Muscle of leg (tissue), 11 donors: ENCODE measurements around the gene TFPI. TPM values are rescaled to one million over a fixed set of nuclear protein-coding genes. Genes with fewer than 3 reads are reported as not detected.

Source experiments
- DNase-seq: peaks from one replicate; pipeline ENCODE4 v3.0.0; 2013
- H3K27ac ChIP-seq: one replicate; pipeline ENCODE4 v1.5.1; 2013; ENCODE audit warnings: mild to moderate bottlenecking, low read length, control low read depth
- H3K27me3 ChIP-seq: one replicate; pipeline ENCODE4 v1.6.1; 2013; ENCODE audit warnings: low read length; ENCODE audit not compliant: control insufficient read depth, insufficient read depth
- H3K36me3 ChIP-seq: one replicate; pipeline ENCODE4 v1.6.1; 2013; ENCODE audit warnings: low read length; ENCODE audit not compliant: control insufficient read depth, insufficient read depth
- H3K4me1 ChIP-seq: one replicate; pipeline ENCODE4 v1.6.1; 2013; ENCODE audit warnings: low read length; ENCODE audit not compliant: control insufficient read depth, insufficient read depth
- H3K4me3 ChIP-seq: one replicate; pipeline ENCODE4 v1.5.1; 2013; ENCODE audit warnings: low read length, control low read depth
- H3K9me3 ChIP-seq: replicated peaks from 2 replicates; pipeline ENCODE4 v1.6.1; 2013; ENCODE audit warnings: low read depth, low read length; ENCODE audit not compliant: control insufficient read depth
- WGBS: methylation state at CpG from one replicate; pipeline ENCODE4 v1.1.5; 2013; ENCODE audit warnings: missing lambda C conversion rate; ENCODE audit not compliant: insufficient coverage; 5-methylcytosine and 5-hydroxymethylcytosine counted together
- polyA plus RNA-seq, 8 donors: library from polyadenylated mRNA; unstranded; fragments of 120-200 nt; gene quantifications; one replicate each; pipeline versions ENCODE4 v1.2.1 to v1.2.3, GENCODE V29; 2013; ENCODE audit warnings: inconsistent platforms in 1 of 8, low replicate concordance in 1 of 8; ENCODE audit not compliant: insufficient read length in 8 of 8, insufficient read depth in 1 of 8
- total RNA-seq: library from RNA; stranded (reverse); fragments of 120-200 nt; gene quantifications from one replicate; pipeline ENCODE4 v1.2.4, GENCODE V29; 2013

Gene TFPI
- total and polyA plus RNA-seq, 9 donors = 36.3 to 74.0 (median 52.1) TPM

DNA sequence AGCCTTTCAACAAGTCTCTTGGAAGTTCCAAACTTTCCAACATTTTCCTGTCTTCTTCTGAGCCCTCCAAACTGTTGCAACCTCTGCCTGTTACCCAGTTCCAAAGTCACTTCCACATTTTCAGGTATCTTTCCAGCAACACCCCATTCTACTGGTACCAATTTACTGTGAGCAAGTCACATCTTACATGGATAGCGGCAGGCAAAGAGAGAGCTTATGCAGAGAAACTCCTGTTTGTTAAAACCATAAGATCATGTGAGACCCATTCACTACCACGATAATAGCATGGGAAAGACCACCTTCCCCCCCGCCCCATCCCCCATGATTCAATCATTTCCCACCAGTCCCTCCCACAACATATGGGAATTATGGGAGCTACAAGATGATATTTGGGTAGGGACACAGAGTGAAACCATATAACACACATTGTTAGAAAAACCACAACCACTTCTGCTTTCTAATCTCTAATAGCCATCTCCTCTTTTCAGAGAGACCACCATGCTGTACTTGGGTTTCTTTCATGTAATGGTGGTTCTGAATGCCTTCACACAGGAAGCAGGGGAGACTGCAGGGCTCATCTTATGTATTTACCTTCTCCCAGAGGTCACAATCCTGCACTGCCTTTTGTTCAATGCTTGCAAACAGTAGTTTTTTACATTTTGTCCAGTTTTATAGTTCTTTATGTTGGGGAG is 60.2 kb downstream of the TFPI start:
- DNase-seq = no peak
- no peaks in the 10 kb centered on the region for H3K4me1 ChIP-seq
- H3K27ac ChIP-seq = no peak overlapping the region
- no peaks in the 10 kb centered on the region for H3K27me3 ChIP-seq
- WGBS = 100% methylated on average over 1 of the region's 3 CpGs
- H3K4me3 ChIP-seq = no peak overlapping the region
- peaks cover 8% of the 10 kb centered on the region for H3K36me3 ChIP-seq
- peaks cover 2% of the 10 kb centered on the region for H3K9me3 ChIP-seq

DNA sequence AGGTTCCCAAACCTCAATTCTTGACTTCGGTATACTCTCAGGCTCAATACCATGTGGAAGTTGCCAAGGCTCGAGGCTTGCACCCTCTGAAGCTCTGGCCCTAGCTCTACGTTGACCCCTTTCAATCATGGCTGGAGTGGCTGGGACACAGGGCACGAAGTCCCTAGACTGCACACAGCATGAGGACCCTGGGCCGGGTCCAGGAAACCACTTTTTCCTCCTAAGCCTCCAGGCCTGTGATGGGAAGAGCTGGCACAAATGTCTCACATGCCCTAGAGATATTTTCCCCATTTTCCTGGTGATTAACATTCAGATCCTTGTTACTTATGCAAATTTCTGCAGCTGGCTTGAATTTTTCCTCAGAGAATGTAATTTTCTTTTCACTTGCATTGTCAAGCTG is 61.1 kb downstream of the TFPI start:
- Histone ChIP-seq H3K4me1 (no peaks in the 10 kb centered on the region), H3K36me3 (peaks cover 8% of the 10 kb centered on the region), H3K27me3 (no peaks in the 10 kb centered on the region), H3K27ac (no peak overlapping the region), H3K4me3 (no peak overlapping the region), H3K9me3 (peaks cover 2% of the 10 kb centered on the region)
- DNase-seq = no peak
- 93% methylated on average over 5 of the region's 5 CpGs for WGBS

GRCh38 chr2:187486241-187486640 is 68.0 kb downstream of the TFPI start:
- Histone ChIP-seq H3K36me3 (no peaks in the 10 kb centered on the region), H3K27me3 (no peaks in the 10 kb centered on the region), H3K27ac (no peak overlapping the region), H3K4me1 (no peaks in the 10 kb centered on the region), H3K9me3 (no peaks in the 10 kb centered on the region), H3K4me3 (no peak overlapping the region)
- DNase-seq = no peak

DNA sequence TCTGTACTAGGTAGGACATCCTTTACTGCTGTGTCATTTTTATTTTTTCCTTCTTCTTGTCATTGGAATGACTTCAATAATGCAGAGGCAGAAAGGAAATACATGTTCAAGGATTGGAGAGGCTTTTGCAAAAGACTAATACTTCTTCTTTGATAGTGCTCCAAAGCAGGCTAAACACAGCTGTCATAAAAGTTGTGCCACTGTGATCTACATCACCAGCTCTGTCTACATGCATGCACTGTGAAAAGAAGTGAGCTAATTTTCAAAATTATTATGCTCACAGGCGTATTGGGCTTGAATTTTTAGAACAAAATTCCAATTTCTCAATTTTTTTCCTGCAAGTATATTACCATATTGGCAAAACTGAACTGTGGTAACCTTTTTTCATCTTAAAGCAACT is 68.7 kb downstream of the TFPI start:
- peak; percentile 26 for DNase-seq
- H3K27ac ChIP-seq = no peak overlapping the region
- no peaks in the 10 kb centered on the region for H3K9me3 ChIP-seq
- no peaks in the 10 kb centered on the region for H3K36me3 ChIP-seq
- H3K4me1 ChIP-seq = no peaks in the 10 kb centered on the region
- no peak overlapping the region for H3K4me3 ChIP-seq
- no CpG with 5 or more reads among the region's 1 CpG for WGBS
- no peaks in the 10 kb centered on the region for H3K27me3 ChIP-seq

DNA sequence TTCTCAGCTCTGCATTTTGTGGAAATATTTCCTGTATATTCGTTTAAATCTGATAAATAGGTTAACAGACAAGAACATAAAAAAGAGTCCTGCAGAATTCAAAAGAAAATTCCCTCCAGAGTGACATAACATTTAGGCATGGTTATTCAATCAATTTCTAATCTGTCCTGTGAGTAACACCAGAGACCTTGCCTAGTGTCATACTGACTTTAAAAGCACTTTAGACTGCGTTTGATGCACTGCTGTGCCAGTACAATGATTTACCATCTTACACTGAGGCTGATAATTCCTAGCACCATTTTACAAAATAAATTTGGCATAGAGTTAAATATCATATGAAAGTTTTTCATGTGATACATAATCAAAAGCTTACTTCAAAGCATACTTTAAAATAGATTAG is 70.7 kb downstream of the TFPI start:
- Histone ChIP-seq H3K27me3 (no peaks in the 10 kb centered on the region), H3K9me3 (no peaks in the 10 kb centered on the region), H3K36me3 (no peaks in the 10 kb centered on the region), H3K4me1 (no peaks in the 10 kb centered on the region), H3K27ac (no peak overlapping the region), H3K4me3 (no peak overlapping the region)
- DNase-seq = peak; percentile 43
- no CpG with 5 or more reads among the region's 2 CpGs for WGBS

GRCh38 chr2:187482796-187483195 is 71.4 kb downstream of the TFPI start:
- Histone ChIP-seq H3K4me3 (no peak overlapping the region), H3K4me1 (no peaks in the 10 kb centered on the region), H3K27me3 (no peaks in the 10 kb centered on the region), H3K36me3 (peaks cover 2% of the 10 kb centered on the region), H3K27ac (no peak overlapping the region), H3K9me3 (no peaks in the 10 kb centered on the region)
- WGBS = 14% methylated on average over 1 of the region's 5 CpGs
- DNase-seq = no peak

DNA sequence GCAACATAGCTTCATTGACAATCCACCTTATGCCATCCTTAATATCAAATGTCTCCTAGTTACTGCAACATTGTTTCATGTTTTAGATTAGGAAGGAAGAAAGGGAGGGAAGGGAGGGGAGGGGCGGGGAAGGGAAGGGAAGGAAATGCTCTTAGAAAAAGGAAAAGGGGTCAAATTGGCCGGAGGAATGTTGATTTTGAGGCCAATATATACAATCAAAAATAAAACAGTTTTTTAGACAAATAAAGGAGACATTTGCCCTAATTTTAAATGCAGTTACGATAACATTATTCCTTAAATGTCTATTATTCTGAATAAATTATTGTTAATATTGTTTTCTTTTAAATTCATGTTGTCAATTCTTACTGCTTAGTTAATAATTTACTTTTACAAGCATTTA is 72.7 kb downstream of the TFPI start:
- Histone ChIP-seq H3K4me3 (no peak overlapping the region), H3K27me3 (no peaks in the 10 kb centered on the region), H3K27ac (no peak overlapping the region), H3K4me1 (no peaks in the 10 kb centered on the region), H3K36me3 (peaks cover 2% of the 10 kb centered on the region), H3K9me3 (no peaks in the 10 kb centered on the region)
- no CpG with 5 or more reads among the region's 3 CpGs for WGBS
- DNase-seq = no peak

GRCh38 chr2:187478719-187479118 is 75.5 kb downstream of the TFPI start:
- Histone ChIP-seq H3K4me3 (no peak overlapping the region), H3K27ac (no peak overlapping the region), H3K9me3 (no peaks in the 10 kb centered on the region), H3K27me3 (no peaks in the 10 kb centered on the region), H3K36me3 (peaks cover 2% of the 10 kb centered on the region), H3K4me1 (no peaks in the 10 kb centered on the region)
- DNase-seq = no peak
- WGBS = no CpG with 5 or more reads among the region's 2 CpGs

- Histone ChIP-seq H3K4me1 (no peaks in the 10 kb centered on the region), H3K9me3 (no peaks in the 10 kb centered on the region), H3K27ac (no peak overlapping the region), H3K27me3 (no peaks in the 10 kb centered on the region), H3K36me3 (peaks cover 2% of the 10 kb centered on the region), H3K4me3 (no peak overlapping the region)
- DNase-seq = peak; percentile 23
Observed at GRCh38 chr2:187477051-187477450, 77.2 kb downstream of the TFPI start.

- no peaks in the 10 kb centered on the region for H3K27me3 ChIP-seq
- WGBS = no CpG with 5 or more reads among the region's 2 CpGs
- no peaks in the 10 kb centered on the region for H3K4me1 ChIP-seq
- no peak overlapping the region for H3K4me3 ChIP-seq
- peak; percentile 51 for DNase-seq
- no peak overlapping the region for H3K27ac ChIP-seq
- H3K36me3 ChIP-seq = peaks cover 2% of the 10 kb centered on the region
- H3K9me3 ChIP-seq = no peaks in the 10 kb centered on the region
Observed at GRCh38 chr2:187475499-187476248, 78.6 kb downstream of the TFPI start.
